ENCODE measurements around the gene TRIM14.
"Not testable (repeated sequence)": the region's sequence is repeated elsewhere in the genome, so short reads cannot be mapped to it uniquely, and the experiment has no call there.

GRCh38 chr9:98117097-98117496 lies 1.9 kb downstream of the TRIM14 start:
- not testable (repeated sequence) for TF ChIP-seq POLR2A (IDR thresholded peaks at IDR 0.05; ENCODE audit: low read depth, low read length); POLR2AphosphoS5 (IDR thresholded peaks at IDR 0.05; ENCODE audit: low read depth, low read length); TAF1 (IDR thresholded peaks at IDR 0.05; ENCODE audit: low read depth, low read length); PAX5 (IDR thresholded peaks at IDR 0.05; ENCODE audit: insufficient read depth, low read length, severe bottlenecking)

Data from GM12891 (cell line).